Activated gamma-delta T cell treated with anti-CD3 and anti-CD28 coated beads, Interleukin-2, amount 50 U/mL, for 16 hours (primary cell): Measurements from ENCODE around the gene TXLNA.

Source experiments
- DNase-seq: peaks from one replicate; pipeline ENCODE4 v3.0.0-alpha.2; 2020; ENCODE audit warnings: low read depth

Gene TXLNA

DNA sequence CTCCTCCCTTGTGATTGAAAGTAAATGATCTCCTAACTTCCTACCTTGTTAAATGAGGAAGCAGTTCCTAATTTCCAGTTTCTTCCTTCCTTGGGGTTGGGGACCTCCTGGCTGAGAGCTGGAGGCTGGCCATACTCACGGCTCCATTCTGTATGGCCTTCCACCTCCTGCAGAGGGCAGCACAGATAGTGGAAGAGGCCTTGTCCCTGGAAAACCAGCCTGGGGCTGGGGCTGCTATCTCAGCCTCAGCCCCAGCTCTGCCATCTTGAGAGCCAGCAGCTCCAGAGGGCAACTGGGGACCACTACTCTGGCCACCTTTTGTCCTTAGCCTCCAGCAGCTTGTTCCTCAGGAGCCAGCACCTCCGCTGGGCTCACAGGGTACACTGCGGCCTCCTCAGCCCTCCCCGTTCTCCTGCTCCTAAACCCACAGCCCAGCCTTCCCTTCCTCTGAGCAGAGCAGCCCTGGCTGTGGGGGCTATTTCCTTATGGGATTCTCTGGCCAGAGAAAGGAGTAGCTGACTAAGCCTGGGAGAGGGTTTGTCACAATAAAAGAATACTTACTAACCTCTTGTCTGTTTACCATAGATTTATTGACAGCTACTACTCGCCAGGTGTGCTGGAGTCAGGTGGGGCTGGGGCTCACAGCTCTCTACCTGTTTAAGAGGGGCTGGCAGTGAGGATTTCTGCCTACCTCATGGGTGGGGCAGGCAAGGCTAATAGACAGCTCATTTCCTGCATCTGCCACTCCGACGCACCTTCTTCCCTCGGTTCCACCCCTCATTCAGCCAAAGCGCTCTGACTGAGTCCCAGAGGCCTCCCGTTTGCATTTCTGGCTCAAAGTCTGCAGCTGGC is 36.4 kb downstream of the TXLNA start:
- peak; percentile 32 for DNase-seq

DNA sequence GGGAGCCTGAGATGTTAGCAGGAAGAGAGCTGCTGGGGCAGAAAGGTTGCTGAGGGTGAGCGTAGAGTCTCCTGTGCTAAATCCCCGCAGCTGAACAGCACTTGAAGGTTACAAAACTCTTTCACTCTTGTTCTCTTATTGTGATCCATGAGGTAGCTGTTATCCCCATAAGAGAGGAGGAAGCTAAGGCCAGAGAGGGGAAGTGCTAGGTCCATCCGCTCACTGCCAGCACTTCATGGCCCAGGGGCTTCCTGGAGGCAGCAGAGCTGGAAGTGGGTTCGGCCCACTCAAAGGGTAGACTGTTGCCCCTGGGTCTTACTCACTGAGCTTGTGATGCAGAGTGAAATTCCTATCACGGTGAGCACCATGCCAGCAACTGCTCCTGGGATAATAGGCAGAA is 37.1 kb downstream of the TXLNA start:
- DNase-seq: no peak

DNA sequence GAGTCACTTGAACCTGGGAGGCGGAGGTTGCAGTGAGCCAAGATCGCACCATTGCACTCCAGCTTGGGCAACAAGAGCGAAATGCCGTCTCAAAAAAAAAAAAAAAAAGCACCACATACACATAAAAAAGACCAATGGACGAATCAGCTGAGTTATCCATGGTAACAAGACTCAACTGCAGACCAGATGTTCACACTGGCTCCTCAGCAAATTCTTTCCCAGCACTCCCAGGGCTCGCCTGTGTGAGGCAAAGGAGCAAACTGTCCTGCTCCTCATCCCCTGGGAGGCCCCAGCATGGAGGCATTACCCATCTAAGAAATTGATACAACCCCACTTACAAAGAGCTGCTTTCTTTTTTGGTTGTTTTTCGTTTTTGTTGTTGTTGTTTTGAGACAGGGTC is 39.5 kb downstream of the TXLNA start:
- no peak for DNase-seq

DNA sequence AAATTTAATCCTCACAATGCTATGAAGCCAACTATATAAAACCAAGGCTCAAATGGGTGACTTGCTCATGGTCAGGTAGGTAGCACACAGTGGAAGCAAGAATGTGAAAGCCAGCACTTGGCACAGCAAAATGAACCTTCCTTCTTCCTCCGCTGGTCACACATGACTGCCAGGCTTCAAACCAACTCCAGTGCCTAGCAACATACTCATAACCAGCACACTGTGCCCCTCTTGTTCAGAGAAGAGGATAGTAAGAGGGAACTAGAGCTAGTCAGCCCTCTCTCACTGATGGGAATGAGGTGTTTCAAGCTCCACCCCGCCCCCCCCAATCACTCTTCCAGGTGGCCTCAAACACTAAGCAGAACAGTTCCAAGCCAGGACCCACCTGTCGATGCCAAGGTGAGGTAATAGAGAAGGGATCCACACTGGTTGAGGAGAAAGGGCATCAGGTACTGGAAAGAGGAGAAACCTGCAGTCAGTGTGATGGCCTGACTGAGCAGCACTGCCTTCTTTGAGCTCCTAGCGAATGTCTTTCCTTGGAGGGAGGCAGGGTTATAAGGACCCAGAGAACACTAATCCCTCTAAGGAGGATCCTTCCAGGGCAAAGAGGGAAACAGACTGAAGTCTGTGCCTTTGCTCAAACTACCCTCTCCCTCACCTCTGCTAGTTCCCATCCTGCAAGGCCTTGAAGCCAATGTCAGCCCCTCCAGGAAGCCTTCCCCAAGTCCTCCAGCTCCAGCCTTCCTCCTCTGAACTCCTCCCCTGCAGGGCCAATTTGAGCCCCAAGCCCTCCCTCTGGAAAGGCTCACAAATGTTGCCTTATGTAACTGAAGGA is 41.5 kb downstream of the TXLNA start:
- no peak for DNase-seq

DNA sequence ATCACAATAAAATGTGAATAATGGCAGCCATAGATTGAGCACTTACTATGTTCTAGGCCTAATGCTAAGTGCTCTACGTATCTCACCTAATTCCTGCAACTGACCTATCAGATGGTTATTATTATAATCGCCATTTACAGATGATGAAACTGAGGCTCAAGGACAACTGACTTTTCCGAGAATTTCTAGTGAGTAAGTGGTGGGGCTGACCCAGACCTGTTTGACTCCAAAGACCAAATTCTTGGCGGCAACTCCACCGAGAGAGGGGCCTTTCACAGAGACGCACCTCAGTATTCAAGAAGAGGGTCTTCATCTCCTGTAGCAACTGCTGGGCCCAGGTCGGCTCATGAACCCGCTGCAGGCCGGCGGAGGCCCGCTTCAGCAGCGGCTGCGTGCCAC is 42.1 kb downstream of the TXLNA start:
- no peak for DNase-seq

DNA sequence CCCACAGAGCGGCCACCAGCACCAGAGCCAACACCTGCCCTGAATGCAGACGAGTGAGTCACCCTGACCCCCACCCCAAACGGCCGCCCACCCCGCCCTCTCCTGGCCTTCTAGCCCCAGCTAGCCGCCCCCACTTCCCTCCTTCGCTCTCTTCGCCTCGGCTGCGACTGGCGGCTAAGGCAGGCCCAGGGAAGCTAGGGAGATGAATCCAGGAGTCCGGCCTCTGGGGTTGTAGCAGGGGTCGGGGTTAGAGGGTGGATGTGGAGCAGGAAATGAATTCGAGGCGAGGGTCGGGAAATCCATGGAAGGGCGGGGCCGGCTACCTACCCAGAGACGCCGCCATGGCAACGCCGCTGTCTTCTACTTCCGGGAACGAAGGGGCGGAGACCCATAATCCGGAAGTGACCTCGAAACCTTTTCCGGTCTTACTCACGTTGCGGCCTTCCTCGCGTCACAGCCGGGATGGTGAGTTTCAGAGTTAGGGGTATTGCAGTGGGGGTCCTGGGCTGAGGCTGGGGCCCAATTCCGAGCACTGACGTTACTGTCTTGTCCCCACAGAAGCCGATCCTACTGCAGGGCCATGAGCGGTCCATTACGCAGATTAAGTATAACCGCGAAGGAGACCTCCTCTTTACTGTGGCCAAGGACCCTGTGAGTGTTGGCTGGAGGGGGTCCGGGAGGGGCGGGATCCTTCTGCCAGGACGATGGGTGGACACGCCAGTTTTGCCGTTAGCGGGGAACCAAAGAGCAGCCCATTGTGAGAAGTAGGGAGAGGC is 42.7 kb downstream of the TXLNA start, which contains the start of the genes EIF3I and TMEM234:
Gene EIF3I, plus strand, starts transcription at position 428 of the 776 bp plus-strand sequence. Its CDS starts 35 bp downstream, at position 463.
Gene TMEM234, minus strand, starts transcription at position 374 of the 776 bp plus-strand sequence. Its CDS starts 31 bp downstream, at position 343.
- peak; percentile 87 for DNase-seq

DNA sequence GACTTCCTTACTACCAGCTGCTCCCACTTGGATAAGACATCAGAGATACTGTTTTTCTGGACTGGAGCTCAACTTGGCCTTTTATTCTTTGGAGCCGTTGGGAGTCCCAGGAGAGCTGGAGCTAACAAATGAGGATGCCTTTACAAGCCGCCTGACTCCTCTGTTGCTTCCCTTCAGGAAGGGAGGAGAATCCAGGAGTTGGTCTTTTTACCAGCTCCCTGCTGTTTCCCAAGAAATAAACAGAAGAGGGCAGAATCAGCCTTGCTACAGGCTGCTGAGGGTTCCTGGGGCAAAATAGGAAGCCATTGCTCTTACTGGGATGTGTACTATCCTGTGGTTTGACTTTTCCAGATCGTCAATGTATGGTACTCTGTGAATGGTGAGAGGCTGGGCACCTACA is 44.2 kb downstream of the TXLNA start:
- no peak for DNase-seq

DNA sequence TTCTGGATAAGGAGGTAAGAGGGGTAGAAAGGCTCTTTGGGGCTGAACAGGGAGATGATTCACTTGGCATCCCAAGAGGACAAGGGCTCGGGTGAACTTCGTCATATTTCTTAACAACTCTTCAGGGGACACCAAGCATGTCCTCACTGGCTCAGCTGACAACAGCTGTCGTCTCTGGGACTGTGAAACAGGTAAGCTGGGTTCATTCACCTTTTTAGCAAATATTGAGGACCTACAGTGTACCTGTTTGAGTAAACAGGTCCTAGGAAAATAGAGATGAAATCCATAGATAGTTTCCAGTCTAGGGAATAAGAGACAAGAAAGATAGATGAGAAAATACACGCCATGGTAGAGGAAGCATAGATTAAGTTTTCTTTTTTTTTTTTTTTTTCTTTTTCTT is 44.8 kb downstream of the TXLNA start:
- no peak for DNase-seq

DNA sequence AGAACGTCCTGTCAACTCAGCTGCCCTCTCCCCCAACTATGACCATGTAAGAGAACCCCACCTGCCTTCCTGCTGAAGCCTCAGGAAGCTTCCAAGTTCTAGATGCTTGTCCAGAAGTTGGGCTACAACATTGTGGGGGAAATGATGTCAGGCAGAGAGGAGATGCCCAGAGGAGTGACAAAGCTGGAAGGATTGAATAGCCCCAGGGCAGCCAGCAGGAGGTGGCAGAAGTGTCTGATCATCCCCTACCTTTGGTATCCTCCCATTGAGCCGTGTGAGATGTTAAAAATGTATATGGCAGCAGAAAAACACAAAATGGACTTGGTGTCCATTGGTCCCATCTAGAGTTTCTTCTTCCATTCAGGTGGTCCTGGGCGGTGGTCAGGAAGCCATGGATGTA is 49.3 kb downstream of the TXLNA start:
- no peak for DNase-seq

DNA sequence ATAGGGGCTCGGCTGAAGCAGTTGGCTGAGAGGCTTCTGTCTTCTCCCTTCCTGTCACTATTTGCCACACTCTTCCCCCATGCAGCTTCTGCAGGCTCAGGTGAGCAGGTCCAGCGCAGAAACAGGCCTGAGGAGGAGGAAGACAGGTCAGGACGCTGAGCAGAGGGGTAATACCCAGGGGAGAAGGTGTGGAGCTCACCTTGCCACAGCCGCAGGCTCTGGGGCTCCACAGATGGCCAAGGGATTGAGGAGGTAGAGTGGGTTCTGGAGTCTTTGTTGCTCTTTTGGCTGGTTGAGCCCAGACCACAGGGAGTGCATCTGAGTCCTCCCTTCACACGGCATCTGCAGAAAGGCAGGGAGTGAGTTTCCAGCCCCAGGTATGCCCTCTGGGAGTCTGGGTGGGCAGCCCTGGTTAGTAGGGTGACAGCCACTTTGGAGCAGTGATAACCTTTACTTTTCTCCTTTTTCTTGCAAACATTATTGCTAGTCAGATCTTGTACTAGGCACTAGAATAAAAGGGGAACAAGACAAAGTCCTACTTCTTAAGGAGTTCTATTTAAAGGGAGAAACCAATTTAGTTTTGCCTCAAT is 52.5 kb downstream of the TXLNA start:
- no peak for DNase-seq

DNA sequence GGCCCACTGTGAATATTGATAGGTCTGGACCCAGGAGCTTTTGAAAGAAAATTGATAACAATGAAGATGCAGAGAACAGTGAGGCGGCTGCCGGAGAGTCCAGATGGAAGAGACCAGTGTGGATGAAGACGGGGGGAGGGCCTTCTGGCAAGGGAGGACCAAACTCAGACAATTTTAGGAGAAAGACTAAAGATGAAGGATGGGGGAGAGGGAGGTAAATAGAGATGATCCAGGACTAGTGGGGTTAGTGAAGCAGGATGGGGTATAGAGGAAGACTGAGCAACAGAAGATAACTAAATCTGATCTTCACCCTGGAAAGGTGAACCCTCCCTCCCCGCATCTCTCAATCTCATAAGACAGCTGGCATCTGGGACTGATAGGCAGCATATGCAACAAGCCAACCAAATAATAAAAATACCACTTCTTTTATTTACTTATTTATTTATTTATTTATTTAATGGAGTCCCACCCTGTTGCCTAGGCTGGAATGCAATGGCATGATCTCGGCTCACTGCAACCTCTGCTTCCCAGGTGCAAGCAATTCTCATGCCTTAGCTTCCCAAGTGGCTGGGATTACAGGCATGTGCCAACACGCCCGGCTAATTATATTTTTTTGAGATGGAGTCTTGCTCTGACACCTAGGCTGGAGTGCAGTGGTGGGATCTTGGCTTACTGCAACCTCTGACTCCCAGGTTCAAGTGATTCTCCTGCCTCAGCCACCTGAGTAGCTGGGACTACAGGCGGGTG is 53.3 kb downstream of the TXLNA start:
- no peak for DNase-seq

DNA sequence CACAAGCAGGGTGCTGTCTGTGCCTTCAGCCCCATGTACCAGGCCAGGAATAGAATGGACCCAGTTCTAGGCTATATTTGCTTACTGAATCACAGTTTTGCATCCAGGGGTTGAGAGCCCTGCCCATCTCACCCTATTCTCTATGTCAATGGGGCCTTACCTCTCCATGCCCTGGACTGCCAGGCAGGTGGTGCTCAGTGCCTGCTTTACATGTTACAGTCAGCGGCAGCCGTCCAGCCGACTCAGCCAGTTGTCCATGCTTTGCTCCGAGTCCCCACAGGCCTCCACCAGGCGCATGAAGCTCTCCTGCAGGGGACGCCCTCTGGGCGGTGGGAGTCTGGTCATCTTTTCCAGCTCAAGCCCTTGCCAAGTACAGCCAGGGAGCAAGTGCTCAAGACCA is 55.3 kb downstream of the TXLNA start:
- DNase-seq: no peak

DNA sequence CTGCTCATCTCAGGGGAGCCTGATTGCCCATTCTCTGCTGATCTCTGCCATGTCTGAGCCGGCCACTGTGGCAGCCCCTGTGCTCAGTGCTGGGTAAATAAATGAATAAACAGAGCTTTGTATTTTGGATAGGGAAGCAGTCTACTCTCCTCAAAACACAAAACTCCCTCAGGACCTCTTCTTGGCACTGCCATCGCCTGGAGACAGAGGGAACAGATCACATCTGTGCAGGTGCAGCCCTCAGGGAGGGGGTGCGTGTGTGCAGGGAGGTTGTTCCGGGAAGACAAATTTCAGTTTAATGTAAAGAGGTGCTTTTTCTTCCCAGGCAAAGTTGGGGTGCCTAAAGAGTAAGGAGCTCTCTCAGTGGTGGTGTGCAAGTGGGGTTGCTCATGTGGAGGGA is 59.9 kb downstream of the TXLNA start:
- DNase-seq: no peak

DNA sequence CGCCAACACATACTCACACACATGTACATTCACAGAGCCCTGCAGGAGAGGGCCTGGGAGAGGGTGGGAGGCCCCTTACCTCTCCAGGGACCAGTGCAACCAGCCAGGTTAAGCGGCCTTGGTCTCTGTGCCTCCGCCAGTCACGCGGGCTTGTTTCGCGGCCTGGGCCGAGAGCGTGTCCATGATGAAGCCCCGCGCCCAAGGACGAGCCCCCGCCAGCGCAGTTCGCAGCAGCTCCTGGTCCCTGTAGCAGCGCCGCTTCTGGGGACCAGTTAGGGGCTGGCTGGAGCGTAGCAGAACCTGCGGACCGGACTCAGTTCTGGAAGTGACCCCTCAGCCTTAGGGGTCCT is 60.3 kb downstream of the TXLNA start:
- DNase-seq: no peak

DNA sequence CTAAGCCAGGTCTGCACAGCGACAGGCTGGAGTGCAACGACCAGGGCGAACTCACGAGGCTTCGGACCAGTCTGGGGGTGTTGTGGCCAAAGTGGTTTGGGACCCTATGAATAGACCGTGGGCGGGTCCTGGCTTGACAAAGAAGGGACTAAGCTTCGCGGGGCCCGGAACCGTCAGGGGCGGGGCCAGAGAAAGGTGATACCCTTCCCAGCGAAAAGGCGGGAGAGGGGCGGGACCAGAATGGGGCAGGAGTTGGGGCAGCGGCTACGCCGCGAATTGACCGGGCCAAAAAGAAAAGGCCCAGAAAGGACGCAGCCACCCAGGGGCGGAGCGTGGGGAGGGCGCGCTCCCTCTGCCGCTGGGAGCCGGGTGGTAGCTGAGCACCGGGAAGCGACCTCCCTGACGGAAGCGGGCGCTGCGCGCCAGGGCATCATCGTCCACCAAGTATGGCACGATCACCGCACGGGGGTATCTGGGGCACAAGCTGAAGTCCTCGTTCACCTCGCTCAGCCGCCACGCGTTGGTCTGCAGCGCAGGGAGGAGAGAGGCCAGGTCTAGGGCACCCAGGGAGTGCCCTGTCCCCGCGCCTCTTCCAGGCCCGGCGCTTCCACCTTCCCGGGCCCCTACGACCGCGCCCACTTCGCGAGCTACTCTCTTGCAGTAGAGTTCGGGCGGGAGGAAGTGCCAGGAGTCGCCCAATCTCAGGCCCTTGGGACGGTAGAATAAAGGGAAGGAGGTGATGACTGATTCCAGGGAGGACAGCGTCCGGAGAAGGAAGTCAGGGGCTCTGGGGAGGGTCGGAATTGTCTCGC is 60.9 kb downstream of the TXLNA start:
- peak; percentile 45 for DNase-seq

DNA sequence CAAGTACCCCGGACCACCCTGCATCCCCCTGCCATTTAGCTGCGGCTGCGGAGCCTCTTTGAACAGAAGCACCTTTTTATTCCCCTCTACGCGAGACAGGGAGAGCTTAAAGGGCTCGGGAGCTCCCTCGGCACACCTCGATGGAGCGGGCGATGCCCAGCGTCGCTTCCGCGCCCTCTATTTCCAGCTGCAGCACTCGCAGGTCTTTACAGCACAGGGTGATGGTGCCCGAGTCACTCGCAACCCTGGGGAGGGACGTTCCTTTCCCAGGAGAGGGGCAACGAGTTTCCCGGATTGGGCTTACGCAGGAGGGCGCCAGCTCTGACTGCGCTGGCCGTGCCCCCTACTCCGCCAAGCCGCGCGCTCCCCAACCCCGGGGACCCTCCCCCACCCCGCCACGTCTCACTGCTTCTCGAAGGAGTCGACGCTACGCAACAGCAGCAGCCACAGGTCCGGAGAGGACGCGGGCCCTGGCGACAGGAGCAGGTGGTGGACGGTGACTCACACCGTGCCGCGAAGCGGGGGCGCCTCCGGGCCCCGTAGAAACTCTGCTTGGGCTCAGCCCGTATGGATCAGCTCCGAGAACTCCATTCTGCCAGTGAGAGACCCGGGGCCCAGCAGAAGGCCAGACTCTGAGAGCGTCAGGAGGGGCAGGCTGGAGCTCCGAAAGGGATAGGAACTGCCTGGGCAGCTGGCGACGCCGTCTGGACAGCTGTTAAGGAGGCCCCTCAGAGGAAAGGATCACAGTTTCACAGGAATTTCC is 61.7 kb downstream of the TXLNA start:
- no peak for DNase-seq

DNA sequence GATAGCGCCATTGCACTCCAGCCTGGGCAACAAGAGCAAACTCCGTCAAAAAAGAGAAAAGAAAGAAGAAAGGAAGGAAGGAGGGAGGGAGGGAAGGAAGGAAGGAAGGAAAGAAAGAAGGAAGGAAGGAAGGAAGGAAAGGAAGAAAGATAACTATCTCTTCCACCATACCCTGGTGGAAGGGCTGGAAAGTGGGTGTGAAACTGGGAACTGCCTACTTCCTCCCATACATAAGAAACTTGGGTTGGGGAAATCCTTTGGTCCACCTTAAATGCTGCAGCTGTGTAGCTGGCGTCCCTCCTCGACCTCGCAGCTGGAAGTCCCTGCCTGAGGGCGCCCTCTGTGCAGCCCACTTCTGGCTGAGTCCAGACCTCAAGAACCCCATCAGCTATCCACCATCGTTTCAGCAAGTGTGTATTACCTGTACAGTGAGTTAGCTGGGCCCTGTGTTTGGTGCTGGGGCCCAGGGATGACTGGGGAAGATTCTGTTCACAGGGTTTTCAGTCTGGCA is 62.9 kb downstream of the TXLNA start:
- DNase-seq: no peak

DNA sequence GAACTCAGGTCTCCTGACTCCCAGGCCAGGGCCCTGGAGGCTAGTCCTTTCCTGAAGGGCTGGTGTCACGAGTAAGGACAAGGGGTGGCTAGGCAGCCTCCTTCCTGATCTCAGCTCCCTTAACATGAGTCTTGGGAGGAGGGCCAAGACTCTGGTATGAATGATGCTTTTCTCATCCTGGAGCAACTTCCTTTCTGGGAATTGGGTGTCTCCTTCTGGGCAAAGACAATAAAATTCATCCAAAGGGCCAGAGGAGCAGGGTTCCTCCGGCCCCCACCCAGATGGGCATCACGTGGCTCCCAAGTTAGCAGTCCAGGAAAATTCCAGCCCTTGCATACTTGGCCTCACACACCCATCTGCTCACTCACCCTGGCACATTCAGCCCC is 67.4 kb downstream of the TXLNA start, which contains the start of gene FAM167B:
Gene FAM167B, plus strand, starts transcription at position 335 of the 386 bp plus-strand sequence. CDS start 200 bp downstream, outside the sequence.
- no peak for DNase-seq

DNA sequence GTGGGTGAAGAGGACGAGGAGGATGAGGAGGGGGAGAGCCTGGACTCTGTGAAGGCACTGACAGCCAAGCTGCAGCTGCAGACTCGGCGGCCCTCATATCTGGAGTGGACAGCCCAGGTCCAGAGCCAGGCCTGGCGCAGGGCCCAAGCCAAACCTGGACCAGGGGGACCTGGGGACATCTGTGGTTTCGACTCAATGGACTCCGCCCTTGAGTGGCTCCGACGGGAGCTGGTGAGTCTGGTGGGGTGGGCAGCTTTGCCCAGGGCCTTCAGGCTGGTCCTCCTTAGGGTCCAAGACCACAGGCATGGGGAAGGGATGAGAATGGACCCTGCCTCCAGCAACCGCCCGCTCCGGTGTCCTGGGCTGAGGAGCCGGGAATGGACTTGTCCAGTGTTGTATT is 68.0 kb downstream of the TXLNA start:
- DNase-seq: no peak
